ENCODE measurements around the gene LHFPL4.

GRCh38 chr3:9476935-9477334 lies 76.7 kb downstream of the LHFPL4 start:
- no peak for TF ChIP-seq SRF (IDR thresholded peaks at IDR 0.05; ENCODE audit: low read depth, low read length)
- TF ChIP-seq POLR2A (IDR thresholded peaks at IDR 0.05; ENCODE audit: control extremely low read depth in 1 of 2, low read depth in 2 of 2, low read length in 2 of 2), result no peak; a peak in 1 of 3 replicates
- TF ChIP-seq RAD21 (IDR thresholded peaks at IDR 0.05 in 1 of 2, conservative IDR thresholded peaks at IDR 0.05 in 1 of 2; ENCODE audit: low read depth in 2 of 2, low read length in 2 of 2), result no peak
- no peak for TF ChIP-seq TCF12 (IDR thresholded peaks at IDR 0.05; ENCODE audit: low read depth, low read length)
- no peak for TF ChIP-seq EP300 (IDR thresholded peaks at IDR 0.05; ENCODE audit: borderline replicate concordance in 1 of 2, low read depth in 2 of 2, low read length in 2 of 2)
- TF ChIP-seq ATF3 (IDR thresholded peaks at IDR 0.05; ENCODE audit: insufficient read depth, low read depth, low read length), result no peak
- TF ChIP-seq SP1 (IDR thresholded peaks at IDR 0.05; ENCODE audit: low read depth, low read length), result no peak
- no peak for TF ChIP-seq SIN3A (conservative IDR thresholded peaks at IDR 0.05 in 1 of 2, IDR thresholded peaks at IDR 0.05 in 1 of 2; ENCODE audit: low read depth in 1 of 2, low read length in 2 of 2)
- no peak for TF ChIP-seq USF2 (IDR thresholded peaks at IDR 0.05; ENCODE audit: low read length)
- TF ChIP-seq CTCF (IDR thresholded peaks at IDR 0.05; ENCODE audit: control extremely low read depth in 1 of 3, insufficient read depth in 1 of 3, low read depth in 1 of 3, low read length in 3 of 3), result no peak
- TF ChIP-seq KDM5A (IDR thresholded peaks at IDR 0.05; ENCODE audit: low read length), result no peak

All from H1 (cell line).